ENCODE results near the gene DLG4.
"Not testable (repeated sequence)": the region's sequence is repeated elsewhere in the genome, so short reads cannot be mapped to it uniquely, and the experiment has no call there.

DLG4 gene

DNA sequence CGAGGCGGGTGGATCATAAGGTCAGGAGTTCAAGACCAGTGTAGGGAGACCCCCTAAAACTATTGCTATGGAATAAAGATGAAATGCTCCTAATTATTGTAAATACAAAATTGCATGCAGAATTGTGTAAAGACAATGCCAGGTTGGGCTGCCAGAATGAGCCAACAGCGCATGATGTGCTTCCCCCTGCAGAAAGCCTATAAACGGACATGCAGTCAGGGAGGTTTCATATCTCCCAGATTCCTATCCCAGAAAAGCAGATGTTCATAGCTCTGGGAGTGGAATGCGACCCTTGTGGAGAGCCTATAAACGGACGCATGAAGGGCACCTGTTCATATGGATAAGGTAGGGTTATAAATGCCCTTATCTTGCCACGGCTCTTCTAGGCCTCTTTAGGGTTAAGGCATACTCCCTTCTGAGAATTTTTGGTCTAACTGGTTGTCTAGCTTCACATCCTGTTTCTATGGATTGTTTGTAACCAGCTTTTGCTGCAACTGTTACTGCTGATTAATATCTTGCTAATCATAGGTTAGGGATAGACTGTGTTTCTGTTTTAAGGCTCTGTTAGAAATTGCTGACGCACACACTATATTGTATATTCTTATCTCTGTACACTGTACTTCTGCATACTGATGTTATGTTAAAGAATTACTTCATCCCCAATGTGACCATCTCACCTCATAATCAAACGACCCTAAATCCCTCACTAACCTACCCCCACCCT, 50.6 kb downstream of the DLG4 start:
- H3K4me3 ChIP-seq (ENCODE audit: low read depth, low read length); in situ Hi-C loops (cut with HindIII; ENCODE audit: low sequenced_read_pairs); DNase-seq (ENCODE audit: low read depth): not testable (repeated sequence)

GRCh38 chr17:7167832-7168231, 51.8 kb downstream of the DLG4 start:
- DNase-seq (ENCODE audit: low read depth) = no peak
- in situ Hi-C loops (cut with HindIII; ENCODE audit: low sequenced_read_pairs) = no loop called here
- no peak overlapping the region for H3K4me3 ChIP-seq (ENCODE audit: low read depth, low read length)
- no peak for TF ChIP-seq CTCF (IDR thresholded peaks at IDR 0.05; ENCODE audit: low read depth, low read length, missing control alignments)

- in situ Hi-C loops (cut with HindIII; ENCODE audit: low sequenced_read_pairs) = no loop called here
- TF ChIP-seq CTCF (IDR thresholded peaks at IDR 0.05; ENCODE audit: low read depth, low read length, missing control alignments) = no peak
- H3K4me3 ChIP-seq (ENCODE audit: low read depth, low read length) = no peak overlapping the region
- DNase-seq (ENCODE audit: low read depth) = no peak
These were observed 52.8 kb downstream of the DLG4 start for GRCh38 chr17:7166873-7167272.

DNA sequence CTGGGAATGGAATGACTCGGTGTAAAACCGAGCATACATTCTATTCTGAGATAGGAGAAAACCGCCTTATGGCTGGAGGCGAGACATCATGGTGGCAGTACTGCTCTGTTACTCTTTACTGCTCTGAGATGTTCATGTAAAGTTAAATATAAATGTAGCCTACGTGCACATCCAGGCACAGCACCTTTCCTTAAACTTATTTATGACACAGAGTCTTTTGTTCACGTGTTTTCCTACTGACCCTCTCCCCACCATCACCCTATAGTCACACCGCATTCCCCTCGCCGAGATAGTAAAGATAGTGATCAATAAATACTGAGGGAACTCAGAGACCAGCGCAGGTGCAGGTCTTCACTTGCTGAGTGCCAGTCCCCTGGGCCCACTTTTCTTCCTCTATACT, 60.1 kb downstream of the DLG4 start:
- DNase-seq (ENCODE audit: low read depth); in situ Hi-C loops (cut with HindIII; ENCODE audit: low sequenced_read_pairs); H3K4me3 ChIP-seq (ENCODE audit: low read depth, low read length): not testable (repeated sequence)

- DNase-seq (ENCODE audit: low read depth); H3K4me3 ChIP-seq (ENCODE audit: low read depth, low read length); in situ Hi-C loops (cut with HindIII; ENCODE audit: low sequenced_read_pairs): not testable (repeated sequence)
These were observed 61.2 kb downstream of the DLG4 start for GRCh38 chr17:7158424-7158823.

DNA sequence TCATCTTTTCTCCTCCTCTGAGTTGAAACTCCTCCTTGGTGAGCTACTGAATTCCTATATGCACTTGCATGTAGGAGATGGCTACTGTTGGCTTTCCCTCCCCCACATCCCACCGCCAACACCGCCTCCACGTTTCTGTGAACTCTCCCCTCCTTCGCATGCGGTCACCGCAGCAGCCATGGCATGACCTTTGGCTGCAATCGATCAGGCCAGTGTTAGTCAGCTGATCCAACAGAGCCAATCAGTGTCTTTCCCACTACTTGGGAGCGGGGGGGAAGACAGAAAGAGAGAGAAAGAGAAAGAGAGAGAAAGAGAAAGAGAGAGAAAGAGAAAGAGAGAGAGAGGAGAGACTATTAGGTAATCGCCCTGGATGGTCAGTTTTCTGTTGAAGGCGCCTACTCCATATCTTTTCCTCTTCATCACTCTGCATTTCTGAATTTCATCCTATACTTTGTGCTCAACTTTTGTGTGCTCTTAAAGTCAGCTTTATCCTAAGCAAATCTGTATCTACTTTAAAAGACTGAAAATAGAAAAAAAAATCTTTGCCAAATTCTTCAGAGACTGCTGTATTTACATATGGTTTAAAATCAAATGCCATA, 63.2 kb downstream of the DLG4 start:
- in situ Hi-C loops (cut with HindIII; ENCODE audit: low sequenced_read_pairs) = no loop called here

DNA sequence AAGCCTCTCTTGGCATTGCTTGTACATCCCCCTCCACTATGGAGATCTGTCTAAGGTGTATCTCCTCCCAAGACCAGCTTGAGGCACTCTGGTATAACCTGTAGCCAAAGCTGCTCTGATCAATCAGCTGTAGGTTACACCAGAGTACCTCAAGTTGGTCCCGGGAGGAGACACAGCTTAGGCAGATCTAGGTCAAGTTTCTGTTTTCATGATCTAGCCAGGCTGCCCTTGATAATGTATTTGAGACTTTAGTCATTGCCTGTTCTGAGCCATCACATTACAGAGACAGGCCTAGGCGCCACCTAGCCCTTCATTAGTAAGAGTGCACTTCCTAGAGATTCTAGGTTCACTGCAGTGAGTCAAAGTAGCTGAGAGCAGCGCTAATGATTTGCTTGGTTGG, 71.9 kb downstream of the DLG4 start:
- in situ Hi-C loops (cut with HindIII; ENCODE audit: low sequenced_read_pairs) = no loop called here
- H3K4me3 ChIP-seq (ENCODE audit: low read depth, low read length) = no peak overlapping the region
- no peak for DNase-seq (ENCODE audit: low read depth)
- no peak for TF ChIP-seq CTCF (IDR thresholded peaks at IDR 0.05; ENCODE audit: low read depth, low read length, missing control alignments)

More for the DNA sequence above, 63.2 kb downstream of the DLG4 start:
- H3K4me3 ChIP-seq (ENCODE audit: low read depth, low read length) = no peak overlapping the region
- no peak for DNase-seq (ENCODE audit: low read depth)
- TF ChIP-seq CTCF (IDR thresholded peaks at IDR 0.05; ENCODE audit: low read depth, low read length, missing control alignments) = no peak

- DNase-seq (ENCODE audit: low read depth) = no peak
- no peak overlapping the region for H3K4me3 ChIP-seq (ENCODE audit: low read depth, low read length)
- no peak for TF ChIP-seq CTCF (IDR thresholded peaks at IDR 0.05; ENCODE audit: low read depth, low read length, missing control alignments)
- in situ Hi-C loops (cut with HindIII; ENCODE audit: low sequenced_read_pairs) = no loop called here
These were observed 73.5 kb downstream of the DLG4 start for GRCh38 chr17:7146115-7146514.
